GM18519 (cell line): ENCODE measurements around the gene MVD.

Source experiments
- ATAC-seq: cut with Tn5 transposase; IDR thresholded peaks from one replicate; pipeline ENCODE4 v1.9.1; 2021; ENCODE audit warnings: mild to moderate bottlenecking, moderate library complexity; ENCODE audit not compliant: unreplicated experiment, low FRiP score

MVD gene

GRCh38 chr16:88631384-88631783 is 31.5 kb downstream of the MVD start:
- no peak for ATAC-seq

- ATAC-seq, result no peak
Observed at GRCh38 chr16:88630941-88631340, 31.9 kb downstream of the MVD start.

GRCh38 chr16:88630433-88630832 is 32.5 kb downstream of the MVD start:
- ATAC-seq, result no peak

- no peak for ATAC-seq
Observed at GRCh38 chr16:88629835-88630234, 33.1 kb downstream of the MVD start.

GRCh38 chr16:88628512-88628974 is 34.3 kb downstream of the MVD start:
- ATAC-seq, result no peak

- no peak for ATAC-seq
Observed at GRCh38 chr16:88627531-88628411, 35.1 kb downstream of the MVD start.

GRCh38 chr16:88626646-88627045 is 36.2 kb downstream of the MVD start:
- no peak for ATAC-seq

- no peak for ATAC-seq
Observed at GRCh38 chr16:88624977-88625576, 37.8 kb downstream of the MVD start.

GRCh38 chr16:88624481-88624880 is 38.4 kb downstream of the MVD start:
- ATAC-seq, result no peak

- ATAC-seq, result no peak
Observed at GRCh38 chr16:88623858-88624257, 39.0 kb downstream of the MVD start.

- ATAC-seq, result no peak
Observed at GRCh38 chr16:88622866-88623265, 40.0 kb downstream of the MVD start.

GRCh38 chr16:88622125-88622524 is 40.8 kb downstream of the MVD start:
- no peak for ATAC-seq

GRCh38 chr16:88619859-88620815 is 42.8 kb downstream of the MVD start:
- no peak for ATAC-seq

- no peak for ATAC-seq
Observed at GRCh38 chr16:88618956-88619667, 43.8 kb downstream of the MVD start.

GRCh38 chr16:88618182-88618955 is 44.5 kb downstream of the MVD start:
- no peak for ATAC-seq

GRCh38 chr16:88617268-88618031 is 45.4 kb downstream of the MVD start:
- ATAC-seq, result no peak

- ATAC-seq, result no peak
Observed at GRCh38 chr16:88616736-88617135, 46.2 kb downstream of the MVD start.

GRCh38 chr16:88616320-88616719 is 46.6 kb downstream of the MVD start:
- ATAC-seq, result no peak
